Suprapubic skin (tissue), 4 donors: ENCODE measurements around the gene ATP11A. TPM values are rescaled to one million over a fixed set of nuclear protein-coding genes. Genes with fewer than 3 reads are reported as not detected.
"Not testable (repeated sequence)": the region's sequence is repeated elsewhere in the genome, so short reads cannot be mapped to it uniquely, and the experiment has no call there.

Source experiments
- DNase-seq, 2 donors: peaks; one replicate each; pipeline ENCODE4 v3.0.0-alpha.2; 2019; ENCODE audit warnings: low spot score in 2 of 2
- H3K27ac ChIP-seq: fragments of 200-600 bp; sonication (generic); one replicate; pipeline ENCODE4 v1.5.1; 2019
- H3K27me3 ChIP-seq: fragments of 200-600 bp; sonication (generic); one replicate; pipeline ENCODE4 v1.5.1; 2019
- H3K36me3 ChIP-seq: fragments of 200-600 bp; sonication (generic); one replicate; pipeline ENCODE4 v1.5.1; 2019
- H3K4me1 ChIP-seq: fragments of 200-600 bp; sonication (generic); one replicate; pipeline ENCODE4 v1.5.1; 2019
- H3K4me3 ChIP-seq: fragments of 200-600 bp; sonication (generic); one replicate; pipeline ENCODE4 v1.5.1; 2019; ENCODE audit warnings: mild to moderate bottlenecking
- H3K9me3 ChIP-seq: fragments of 200-600 bp; sonication (generic); one replicate; pipeline ENCODE4 v1.5.1; 2019
- EP300 ChIP-seq: sonication (generic); formaldehyde crosslinking; IDR thresholded peaks from one replicate; pipeline ENCODE4 v1.6.1; 2017; ENCODE audit warnings: antibody characterized with exemption
- POLR2A ChIP-seq, 2 donors: fragments of 450-650 bp; IDR thresholded peaks; one replicate each; pipeline ENCODE4 v1.6.1; 2017; ENCODE audit warnings: antibody characterized with exemption in 2 of 2, mild to moderate bottlenecking in 2 of 2, moderate library complexity in 2 of 2
- POLR2AphosphoS5 ChIP-seq, 3 donors: sonication (generic); formaldehyde crosslinking; IDR thresholded peaks; one replicate each; pipeline ENCODE4 v1.6.1; 2017; ENCODE audit warnings: antibody characterized with exemption in 3 of 3
- WGBS: methylation state at CpG from one replicate; pipeline ENCODE4 v1.1.5; 2018; 5-methylcytosine and 5-hydroxymethylcytosine counted together
- total RNA-seq, 4 donors: library from RNA; depleted of rRNA; stranded (reverse); fragments of >200 nt; gene quantifications; one replicate each; pipeline ENCODE4 v1.1.0, GENCODE V29; 2016
- TF ChIP-seq, protein P1 (sequence below), 2 donors: fragments of 200-600 bp in 1 of 2; fragments of 450-650 bp in 1 of 2; sonication (generic) in 1 of 2; IDR thresholded peaks; one replicate each; pipeline ENCODE4 v1.5.1; 2016 to 2019; ENCODE audit warnings: antibody characterized with exemption in 2 of 2, mild to moderate bottlenecking in 1 of 2, moderate library complexity in 1 of 2

Gene ATP11A
- total RNA-seq, 4 donors from 2014 or later = 22.8 to 51.0 (median 39.8) TPM

DNA sequence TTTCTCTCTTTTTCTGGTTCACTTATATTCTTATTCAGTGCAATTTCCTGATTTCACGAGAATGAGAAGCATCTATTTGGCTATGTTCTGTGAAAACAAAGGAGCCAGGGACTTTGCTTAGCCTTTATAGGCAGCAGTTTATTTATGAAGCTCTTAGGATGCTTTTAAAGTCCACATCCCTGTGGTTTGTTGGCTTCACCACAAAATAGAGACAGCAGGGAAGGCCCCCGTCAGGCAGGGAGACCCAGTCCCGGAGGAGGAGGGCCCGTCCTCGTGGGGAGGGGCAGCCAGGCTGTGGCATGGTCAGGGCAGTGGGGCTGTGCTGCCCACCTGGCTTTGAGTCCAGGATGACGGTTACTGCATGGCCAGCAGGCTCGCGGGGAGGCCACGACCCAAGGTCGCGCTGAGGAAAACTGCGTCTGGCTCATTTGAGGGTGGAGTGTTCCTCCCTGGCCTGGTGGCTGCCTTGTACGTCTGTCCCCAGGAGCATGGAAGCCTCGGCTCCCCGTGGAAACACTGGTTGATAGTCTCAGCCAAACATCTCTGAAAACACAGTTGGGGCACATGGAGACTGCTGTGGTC, 92.7 kb downstream of the ATP11A start:
- no peaks in the 10 kb centered on the region for H3K27me3 ChIP-seq
- no peak for TF ChIP-seq POLR2A (IDR thresholded peaks at IDR 0.05)
- TF ChIP-seq EP300 = no peak
- TF ChIP-seq POLR2AphosphoS5 (IDR thresholded peaks at IDR 0.05) = no peak
- TF ChIP-seq, protein P1, sequence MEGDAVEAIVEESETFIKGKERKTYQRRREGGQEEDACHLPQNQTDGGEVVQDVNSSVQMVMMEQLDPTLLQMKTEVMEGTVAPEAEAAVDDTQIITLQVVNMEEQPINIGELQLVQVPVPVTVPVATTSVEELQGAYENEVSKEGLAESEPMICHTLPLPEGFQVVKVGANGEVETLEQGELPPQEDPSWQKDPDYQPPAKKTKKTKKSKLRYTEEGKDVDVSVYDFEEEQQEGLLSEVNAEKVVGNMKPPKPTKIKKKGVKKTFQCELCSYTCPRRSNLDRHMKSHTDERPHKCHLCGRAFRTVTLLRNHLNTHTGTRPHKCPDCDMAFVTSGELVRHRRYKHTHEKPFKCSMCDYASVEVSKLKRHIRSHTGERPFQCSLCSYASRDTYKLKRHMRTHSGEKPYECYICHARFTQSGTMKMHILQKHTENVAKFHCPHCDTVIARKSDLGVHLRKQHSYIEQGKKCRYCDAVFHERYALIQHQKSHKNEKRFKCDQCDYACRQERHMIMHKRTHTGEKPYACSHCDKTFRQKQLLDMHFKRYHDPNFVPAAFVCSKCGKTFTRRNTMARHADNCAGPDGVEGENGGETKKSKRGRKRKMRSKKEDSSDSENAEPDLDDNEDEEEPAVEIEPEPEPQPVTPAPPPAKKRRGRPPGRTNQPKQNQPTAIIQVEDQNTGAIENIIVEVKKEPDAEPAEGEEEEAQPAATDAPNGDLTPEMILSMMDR (IDR thresholded peaks at IDR 0.05) = no peak
- no peaks in the 10 kb centered on the region for H3K9me3 ChIP-seq
- H3K4me1 ChIP-seq = peaks cover 17% of the 10 kb centered on the region
- H3K36me3 ChIP-seq = peaks cover 19% of the 10 kb centered on the region
- DNase-seq = peak in 1 of 2 donors; percentile 27
- no peak overlapping the region for H3K4me3 ChIP-seq
- peak overlapping the region; percentile 14 for H3K27ac ChIP-seq
- WGBS = 74% methylated on average over 11 of the region's 15 CpGs

DNA sequence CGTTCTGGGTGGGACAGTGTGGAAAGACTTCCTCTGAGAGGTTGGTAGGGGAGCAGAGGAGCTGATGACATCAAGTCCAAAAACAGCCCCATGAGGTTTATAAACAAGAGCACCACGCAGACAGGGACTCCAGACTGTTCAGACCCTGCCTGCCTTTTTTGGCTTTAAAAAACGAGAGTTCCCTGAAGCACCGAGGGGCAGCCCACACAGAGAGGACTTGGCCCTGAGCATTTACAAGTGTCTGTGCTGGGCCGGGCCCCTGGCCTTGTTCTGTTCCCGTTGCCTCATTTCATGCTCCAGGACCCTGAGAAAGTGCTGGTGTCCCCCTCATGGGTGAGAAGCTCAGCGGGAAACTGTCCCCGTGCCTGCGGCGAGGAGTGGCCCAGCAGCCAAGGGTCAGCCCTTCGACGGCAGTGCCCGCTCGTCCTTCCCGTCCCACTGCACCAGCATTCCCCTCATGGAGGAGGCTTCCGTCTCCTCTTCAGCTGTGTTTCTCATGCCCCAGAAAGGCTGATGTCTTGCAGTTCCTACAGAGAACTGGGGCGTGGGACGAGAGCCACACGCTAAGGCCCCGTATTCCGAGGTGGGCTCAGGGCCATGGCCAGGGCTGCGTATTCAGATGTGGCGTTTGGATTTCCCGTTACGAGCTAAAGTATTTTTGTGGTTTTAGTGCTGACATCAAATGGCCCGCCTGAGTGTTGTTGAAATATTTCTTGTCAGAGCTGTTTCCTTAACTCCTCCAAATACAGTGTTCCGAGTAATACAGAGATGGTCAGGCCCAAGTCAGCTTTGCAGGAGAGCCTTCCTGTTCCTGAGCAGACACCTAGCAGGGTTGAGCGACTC, 93.5 kb downstream of the ATP11A start:
- H3K9me3 ChIP-seq = no peaks in the 10 kb centered on the region
- DNase-seq = peak in 1 of 2 donors; percentile 44
- H3K36me3 ChIP-seq = peaks cover 23% of the 10 kb centered on the region
- TF ChIP-seq POLR2A (IDR thresholded peaks at IDR 0.05) (no peak), POLR2AphosphoS5 (IDR thresholded peaks at IDR 0.05) (no peak), EP300 (no peak)
- TF ChIP-seq, protein P1 (IDR thresholded peaks at IDR 0.05) = no peak
- H3K4me3 ChIP-seq = no peak overlapping the region
- peaks cover 17% of the 10 kb centered on the region for H3K4me1 ChIP-seq
- H3K27me3 ChIP-seq = no peaks in the 10 kb centered on the region
- H3K27ac ChIP-seq = no peak overlapping the region
- WGBS = 89% methylated on average over 27 of the region's 28 CpGs

DNA sequence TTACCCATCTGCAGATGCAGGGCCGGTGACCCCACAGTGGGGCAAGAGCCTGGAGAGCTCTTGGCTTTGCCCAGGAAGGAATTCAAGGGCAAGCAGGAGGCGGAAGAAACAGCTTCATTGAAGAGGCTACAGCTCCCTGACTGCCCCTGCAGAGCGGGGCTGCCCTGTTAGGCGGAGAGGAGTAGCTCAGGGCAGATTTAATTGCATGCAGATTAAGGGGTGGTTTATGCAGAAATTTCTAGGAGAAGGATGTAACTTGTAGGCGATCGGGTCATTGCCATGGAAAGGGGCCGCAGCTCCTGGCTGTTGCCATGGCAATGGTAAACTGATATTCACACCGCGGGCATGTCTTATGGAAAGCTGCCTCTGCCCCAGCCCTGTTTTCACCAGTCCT, 94.1 kb downstream of the ATP11A start:
- peak in 1 of 2 donors; percentile 35 for DNase-seq
- Histone ChIP-seq H3K36me3 (peaks cover 25% of the 10 kb centered on the region), H3K9me3 (no peaks in the 10 kb centered on the region), H3K4me1 (peaks cover 17% of the 10 kb centered on the region), H3K4me3 (no peak overlapping the region), H3K27me3 (no peaks in the 10 kb centered on the region), H3K27ac (no peak overlapping the region)
- TF ChIP-seq, protein P1 (IDR thresholded peaks at IDR 0.05) = no peak
- TF ChIP-seq EP300 = no peak
- TF ChIP-seq POLR2AphosphoS5 (IDR thresholded peaks at IDR 0.05) = no peak
- no peak for TF ChIP-seq POLR2A (IDR thresholded peaks at IDR 0.05)
- whole genome bisulfite sequencing = 93% methylated on average over 9 of the region's 9 CpGs

DNA sequence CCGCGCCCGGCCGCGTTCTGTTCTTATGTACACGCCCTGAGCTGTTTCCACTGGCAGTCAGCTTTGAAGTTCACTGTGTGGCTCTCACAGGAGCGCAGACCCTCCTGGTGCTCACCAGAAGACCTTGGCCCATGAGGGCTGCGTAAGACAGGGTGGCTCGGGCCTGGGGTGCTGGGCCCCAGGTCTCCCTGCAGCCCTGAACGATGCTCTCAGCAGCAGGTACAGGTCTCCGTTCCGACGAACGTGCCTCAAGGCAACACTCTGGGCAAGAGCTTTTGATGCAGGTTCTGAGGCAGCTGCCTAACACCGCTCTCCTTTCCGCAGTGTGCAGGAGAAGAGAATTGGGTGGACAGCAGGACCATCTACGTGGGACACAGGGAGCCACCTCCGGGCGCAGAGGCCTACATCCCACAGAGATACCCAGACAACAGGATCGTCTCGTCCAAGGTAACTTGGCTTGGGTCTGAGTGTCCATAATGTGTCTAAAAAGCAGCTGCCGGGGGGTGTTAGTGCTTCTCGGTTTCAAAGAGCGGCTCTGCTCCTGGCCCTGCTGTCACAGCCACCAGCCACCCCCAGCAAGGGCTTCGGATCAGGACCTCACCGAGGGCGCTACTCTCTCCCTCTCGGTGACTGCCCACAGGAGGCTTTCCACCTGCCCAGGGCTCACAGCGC, 95.1 kb downstream of the ATP11A start:
- Histone ChIP-seq H3K4me1 (peaks cover 17% of the 10 kb centered on the region), H3K27me3 (no peaks in the 10 kb centered on the region), H3K4me3 (no peak overlapping the region), H3K27ac (no peak overlapping the region), H3K36me3 (peaks cover 30% of the 10 kb centered on the region), H3K9me3 (no peaks in the 10 kb centered on the region)
- TF ChIP-seq EP300 (no peak), POLR2A (IDR thresholded peaks at IDR 0.05) (no peak), POLR2AphosphoS5 (IDR thresholded peaks at IDR 0.05) (no peak)
- TF ChIP-seq, protein P1 (IDR thresholded peaks at IDR 0.05) = no peak
- 94% methylated on average over 26 of the region's 29 CpGs for WGBS
- peak; percentile 34 to 47 for DNase-seq

DNA sequence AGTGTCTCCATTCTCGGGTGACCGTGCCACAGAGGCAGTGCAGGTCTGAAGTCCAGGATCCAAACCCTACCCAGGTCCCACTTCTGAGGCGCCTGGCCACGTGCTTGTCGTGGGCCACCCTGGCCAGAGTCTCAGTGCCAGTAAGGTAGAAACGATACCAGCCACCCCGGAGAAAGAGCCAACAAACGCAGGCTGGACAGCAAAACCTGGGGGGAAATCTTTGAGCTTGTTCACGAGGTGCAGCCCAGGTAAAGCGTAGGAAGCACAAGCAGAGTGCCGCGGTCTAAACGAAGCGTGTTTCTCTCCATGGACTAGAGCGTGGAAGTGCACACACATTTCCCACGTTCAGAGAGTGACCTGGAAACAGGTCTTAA, 95.6 kb downstream of the ATP11A start:
- TF ChIP-seq EP300 (no peak), POLR2A (IDR thresholded peaks at IDR 0.05) (no peak), POLR2AphosphoS5 (IDR thresholded peaks at IDR 0.05) (no peak)
- TF ChIP-seq, protein P1 (IDR thresholded peaks at IDR 0.05) = no peak
- H3K36me3 ChIP-seq = peaks cover 30% of the 10 kb centered on the region
- no peak overlapping the region for H3K4me3 ChIP-seq
- no peaks in the 10 kb centered on the region for H3K27me3 ChIP-seq
- no peaks in the 10 kb centered on the region for H3K9me3 ChIP-seq
- 97% methylated on average over 14 of the region's 16 CpGs for WGBS
- no peak overlapping the region for H3K27ac ChIP-seq
- DNase-seq = peak; percentile 34 to 50
- H3K4me1 ChIP-seq = peaks cover 17% of the 10 kb centered on the region

DNA sequence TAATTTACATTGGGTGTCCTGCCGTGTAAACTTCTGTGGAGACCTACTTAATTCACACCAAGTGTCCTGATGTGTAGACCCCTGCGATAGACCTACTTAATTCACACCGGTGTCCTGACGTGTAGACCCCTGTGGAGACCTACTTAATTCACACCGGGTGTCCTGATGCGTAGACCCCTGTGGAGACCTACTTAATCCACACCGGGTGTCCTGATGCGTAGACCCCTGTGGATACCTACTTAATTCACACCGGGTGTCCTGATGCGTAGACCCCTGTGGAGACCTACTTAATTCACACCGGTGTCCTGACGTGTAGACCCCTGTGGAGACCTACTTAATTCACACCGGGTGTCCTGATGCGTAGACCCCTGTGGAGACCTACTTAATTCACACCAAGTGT, 97.0 kb downstream of the ATP11A start:
- not testable (repeated sequence) for H3K4me3 ChIP-seq, H3K27me3 ChIP-seq, H3K27ac ChIP-seq, H3K9me3 ChIP-seq
- WGBS = 94% methylated on average over 14 of the region's 14 CpGs
- peaks cover 38% of the 10 kb centered on the region for H3K36me3 ChIP-seq
- peaks cover 17% of the 10 kb centered on the region for H3K4me1 ChIP-seq
- DNase-seq = peak; percentile 20 to 48
